ENCODE measurements around the gene FHL2. TPM values are rescaled to one million over a fixed set of nuclear protein-coding genes. Genes with fewer than 3 reads are reported as not detected.
A peak's percentile ranks its signal among the peaks of the same experiment; 100 is the strongest.

Gene FHL2
- polyA plus RNA-seq, 1 donor (not counting 4 experiments of a cell fraction or from before 2014, with no cell fraction given) = 132 TPM

DNA sequence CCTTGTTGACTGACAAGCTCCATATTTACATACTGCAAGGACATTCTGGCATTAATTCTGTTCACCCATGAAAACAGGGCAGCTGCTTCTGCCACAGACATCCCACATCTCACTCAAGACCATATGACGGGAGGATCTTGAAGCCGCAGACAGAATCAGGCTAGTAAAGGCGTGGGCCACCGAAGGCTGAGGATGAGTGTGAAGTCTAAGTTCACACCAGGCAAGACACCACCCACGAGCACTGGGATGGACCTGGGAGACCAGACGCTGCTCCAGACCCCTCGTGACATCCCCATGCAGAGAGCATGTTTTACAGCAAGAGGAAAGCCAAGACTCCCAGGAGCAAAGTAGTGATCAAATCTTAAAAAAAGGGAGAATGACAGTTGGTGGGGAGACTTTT lies 3.2 kb downstream of the FHL2 start:
- H3K9ac ChIP-seq (ENCODE audit: control insufficient read depth, extremely low read depth, insufficient read depth, low read length) = no peak overlapping the region
- DNase-seq (ENCODE audit: low read depth, low spot score) (no peak), FAIRE-seq (no peak)
- H3K4me2 ChIP-seq (ENCODE audit: control insufficient read depth, extremely low read depth, insufficient read depth, low read depth, low read length) = peak overlapping the region; percentile 89
- peaks cover 73% of the 10 kb centered on the region for H3K79me2 ChIP-seq (ENCODE audit: control insufficient read depth, insufficient read depth, low read length)
- H3K27me3 ChIP-seq (ENCODE audit: control insufficient read depth, extremely low read depth, insufficient read depth, low read length) = no peaks in the 10 kb centered on the region
- peak overlapping the region; percentile 97 for H3K27ac ChIP-seq (ENCODE audit: control insufficient read depth, insufficient read depth, low read length)
- dilution Hi-C loops (cut with MboI; ENCODE audit: extremely low pct_ligation_motif_present, low sequenced_read_pairs) = no loop called here
- peaks cover 16 to 42% of the 10 kb centered on the region in 2 experiments for H3K36me3 ChIP-seq (ENCODE audit: control insufficient read depth in 2 of 2, extremely low read depth in 1 of 2, insufficient read depth in 2 of 2, low read length in 2 of 2)
- TF ChIP-seq, protein P1, sequence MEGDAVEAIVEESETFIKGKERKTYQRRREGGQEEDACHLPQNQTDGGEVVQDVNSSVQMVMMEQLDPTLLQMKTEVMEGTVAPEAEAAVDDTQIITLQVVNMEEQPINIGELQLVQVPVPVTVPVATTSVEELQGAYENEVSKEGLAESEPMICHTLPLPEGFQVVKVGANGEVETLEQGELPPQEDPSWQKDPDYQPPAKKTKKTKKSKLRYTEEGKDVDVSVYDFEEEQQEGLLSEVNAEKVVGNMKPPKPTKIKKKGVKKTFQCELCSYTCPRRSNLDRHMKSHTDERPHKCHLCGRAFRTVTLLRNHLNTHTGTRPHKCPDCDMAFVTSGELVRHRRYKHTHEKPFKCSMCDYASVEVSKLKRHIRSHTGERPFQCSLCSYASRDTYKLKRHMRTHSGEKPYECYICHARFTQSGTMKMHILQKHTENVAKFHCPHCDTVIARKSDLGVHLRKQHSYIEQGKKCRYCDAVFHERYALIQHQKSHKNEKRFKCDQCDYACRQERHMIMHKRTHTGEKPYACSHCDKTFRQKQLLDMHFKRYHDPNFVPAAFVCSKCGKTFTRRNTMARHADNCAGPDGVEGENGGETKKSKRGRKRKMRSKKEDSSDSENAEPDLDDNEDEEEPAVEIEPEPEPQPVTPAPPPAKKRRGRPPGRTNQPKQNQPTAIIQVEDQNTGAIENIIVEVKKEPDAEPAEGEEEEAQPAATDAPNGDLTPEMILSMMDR (optimal IDR thresholded peaks at IDR 0.05 in 1 of 3, IDR thresholded peaks at IDR 0.05 in 1 of 3, conservative IDR thresholded peaks at IDR 0.05 in 1 of 3; ENCODE audit: extremely low read depth in 1 of 3, insufficient read depth in 2 of 3, low read length in 3 of 3) = no peak
- no peak for TF ChIP-seq EZH2 (IDR thresholded peaks at IDR 0.05; ENCODE audit: low read length)
- peaks cover 41% of the 10 kb centered on the region for H3K4me1 ChIP-seq (ENCODE audit: control insufficient read depth, extremely low read depth, insufficient read depth, low read length)
- H3K4me3 ChIP-seq (ENCODE audit: control insufficient read depth in 2 of 3, extremely low read depth in 1 of 3, insufficient read depth in 2 of 3, low read depth in 1 of 3, low read length in 3 of 3) = peak overlapping the region in 2 of 3 experiments; percentile 57 to 59
- peaks cover 36% of the 10 kb centered on the region for H4K20me1 ChIP-seq (ENCODE audit: control insufficient read depth, extremely low read depth, insufficient read depth, low read length)
- H3K9me3 ChIP-seq (ENCODE audit: control insufficient read depth, low read depth, low read length) = no peaks in the 10 kb centered on the region
- peaks cover 18% of the 10 kb centered on the region for H3K9me1 ChIP-seq (ENCODE audit: control insufficient read depth, extremely low read depth, insufficient read depth, low read length)
- no peak overlapping the region for H2AFZ ChIP-seq (ENCODE audit: control insufficient read depth, low read length)

DNA sequence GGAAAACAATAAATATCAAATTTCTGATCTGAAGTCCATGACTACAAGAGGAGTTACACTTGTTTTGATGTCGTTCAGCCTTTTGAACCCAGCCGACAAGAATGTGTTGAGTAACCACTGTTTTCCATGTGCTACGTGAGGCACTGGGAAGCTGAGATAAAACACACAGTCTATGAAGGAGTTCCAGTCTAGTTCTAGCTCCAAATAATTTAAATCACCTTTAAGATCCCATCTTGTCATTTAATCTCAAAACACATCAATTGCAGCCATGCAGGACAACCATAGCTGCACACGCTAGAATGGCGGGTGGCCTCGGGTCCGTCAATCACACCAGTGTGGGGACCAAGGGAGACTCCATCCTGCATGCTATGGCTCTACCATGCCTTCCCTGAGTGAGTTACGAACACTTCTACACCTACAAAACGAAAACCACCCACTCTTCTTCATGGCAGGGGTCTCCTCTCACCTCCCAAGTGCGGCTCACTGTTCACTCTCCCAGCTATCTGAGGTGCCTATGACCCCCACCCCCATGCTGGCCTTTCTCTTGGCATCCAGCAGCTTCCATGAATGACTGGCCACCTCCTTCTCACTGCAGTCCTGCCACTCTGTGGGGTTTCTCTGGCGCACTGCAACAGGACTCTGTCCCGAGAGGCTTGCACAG lies 3.8 kb downstream of the FHL2 start:
- FAIRE-seq = no peak
- H3K4me3 ChIP-seq (ENCODE audit: control insufficient read depth in 2 of 3, extremely low read depth in 1 of 3, insufficient read depth in 2 of 3, low read depth in 1 of 3, low read length in 3 of 3) = no peak overlapping the region

More for the DNA sequence above, 3.8 kb downstream of the FHL2 start:
- Histone ChIP-seq H4K20me1 (ENCODE audit: control insufficient read depth, extremely low read depth, insufficient read depth, low read length) (peaks cover 42% of the 10 kb centered on the region), H2AFZ (ENCODE audit: control insufficient read depth, low read length) (no peak overlapping the region), H3K27ac (ENCODE audit: control insufficient read depth, insufficient read depth, low read length) (peak overlapping the region; percentile 97), H3K9ac (ENCODE audit: control insufficient read depth, extremely low read depth, insufficient read depth, low read length) (no peak overlapping the region), H3K36me3 (ENCODE audit: control insufficient read depth in 2 of 2, extremely low read depth in 1 of 2, insufficient read depth in 2 of 2, low read length in 2 of 2) (peaks cover 16 to 45% of the 10 kb centered on the region in 2 experiments), H3K27me3 (ENCODE audit: control insufficient read depth, extremely low read depth, insufficient read depth, low read length) (no peaks in the 10 kb centered on the region), H3K9me1 (ENCODE audit: control insufficient read depth, extremely low read depth, insufficient read depth, low read length) (peaks cover 18% of the 10 kb centered on the region), H3K9me3 (ENCODE audit: control insufficient read depth, low read depth, low read length) (no peaks in the 10 kb centered on the region), H3K4me2 (ENCODE audit: control insufficient read depth, extremely low read depth, insufficient read depth, low read depth, low read length) (peak overlapping the region; percentile 89), H3K4me1 (ENCODE audit: control insufficient read depth, extremely low read depth, insufficient read depth, low read length) (peaks cover 41% of the 10 kb centered on the region), H3K79me2 (ENCODE audit: control insufficient read depth, insufficient read depth, low read length) (peaks cover 80% of the 10 kb centered on the region)
- dilution Hi-C loops (cut with MboI; ENCODE audit: extremely low pct_ligation_motif_present, low sequenced_read_pairs) = no loop called here
- no peak for DNase-seq (ENCODE audit: low read depth, low spot score)
- no peak for TF ChIP-seq EZH2 (IDR thresholded peaks at IDR 0.05; ENCODE audit: low read length)
- TF ChIP-seq, protein P1 (optimal IDR thresholded peaks at IDR 0.05 in 1 of 3, IDR thresholded peaks at IDR 0.05 in 1 of 3, conservative IDR thresholded peaks at IDR 0.05 in 1 of 3; ENCODE audit: extremely low read depth in 1 of 3, insufficient read depth in 2 of 3, low read length in 3 of 3) = no peak
